ENCODE data around the gene HIVEP2. TPM values are rescaled to one million over a fixed set of nuclear protein-coding genes. Genes with fewer than 3 reads are reported as not detected.

HIVEP2 gene, protein sequence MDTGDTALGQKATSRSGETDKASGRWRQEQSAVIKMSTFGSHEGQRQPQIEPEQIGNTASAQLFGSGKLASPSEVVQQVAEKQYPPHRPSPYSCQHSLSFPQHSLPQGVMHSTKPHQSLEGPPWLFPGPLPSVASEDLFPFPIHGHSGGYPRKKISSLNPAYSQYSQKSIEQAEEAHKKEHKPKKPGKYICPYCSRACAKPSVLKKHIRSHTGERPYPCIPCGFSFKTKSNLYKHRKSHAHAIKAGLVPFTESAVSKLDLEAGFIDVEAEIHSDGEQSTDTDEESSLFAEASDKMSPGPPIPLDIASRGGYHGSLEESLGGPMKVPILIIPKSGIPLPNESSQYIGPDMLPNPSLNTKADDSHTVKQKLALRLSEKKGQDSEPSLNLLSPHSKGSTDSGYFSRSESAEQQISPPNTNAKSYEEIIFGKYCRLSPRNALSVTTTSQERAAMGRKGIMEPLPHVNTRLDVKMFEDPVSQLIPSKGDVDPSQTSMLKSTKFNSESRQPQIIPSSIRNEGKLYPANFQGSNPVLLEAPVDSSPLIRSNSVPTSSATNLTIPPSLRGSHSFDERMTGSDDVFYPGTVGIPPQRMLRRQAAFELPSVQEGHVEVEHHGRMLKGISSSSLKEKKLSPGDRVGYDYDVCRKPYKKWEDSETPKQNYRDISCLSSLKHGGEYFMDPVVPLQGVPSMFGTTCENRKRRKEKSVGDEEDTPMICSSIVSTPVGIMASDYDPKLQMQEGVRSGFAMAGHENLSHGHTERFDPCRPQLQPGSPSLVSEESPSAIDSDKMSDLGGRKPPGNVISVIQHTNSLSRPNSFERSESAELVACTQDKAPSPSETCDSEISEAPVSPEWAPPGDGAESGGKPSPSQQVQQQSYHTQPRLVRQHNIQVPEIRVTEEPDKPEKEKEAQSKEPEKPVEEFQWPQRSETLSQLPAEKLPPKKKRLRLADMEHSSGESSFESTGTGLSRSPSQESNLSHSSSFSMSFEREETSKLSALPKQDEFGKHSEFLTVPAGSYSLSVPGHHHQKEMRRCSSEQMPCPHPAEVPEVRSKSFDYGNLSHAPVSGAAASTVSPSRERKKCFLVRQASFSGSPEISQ (N-terminal part only)
- total RNA-seq, result 31.8 and 31.9 TPM in 2 replicates
- total RNA-seq (2013), result 20.9 TPM
- polyA plus RNA-seq, result 5.8 and 6.3 TPM in 2 replicates
- 20.6 and 34.0 TPM in 2 replicates for polyA minus RNA-seq

DNA sequence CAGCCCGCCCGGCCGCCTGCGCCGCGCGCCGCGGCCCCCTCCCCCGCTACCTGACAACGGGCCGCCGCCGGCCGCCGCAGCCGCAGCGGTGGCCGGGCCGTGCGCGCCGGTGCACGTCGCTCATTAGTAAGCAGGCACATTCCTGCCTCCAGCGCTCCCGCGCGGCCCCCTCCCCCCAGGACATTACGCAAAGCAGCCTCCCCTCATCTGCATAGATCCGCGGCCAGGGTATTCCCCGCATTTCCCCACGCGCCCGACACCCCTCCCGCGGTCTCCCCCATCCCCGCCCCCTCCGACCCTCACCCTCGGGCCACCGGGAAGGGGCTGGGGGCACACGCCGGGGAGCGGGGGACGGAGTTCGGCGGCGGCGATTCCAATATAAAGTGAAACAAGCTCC is at the start of gene HIVEP2:
Gene HIVEP2, minus strand, starts transcription at position 128 of the 397 bp plus-strand sequence. CDS start 170,438 bp downstream, outside the sequence.
- H3K27ac Mint-ChIP-seq, result peak within 1 kb of the TSS; percentile 99
- peak within 1 kb of the TSS; percentile 54 for H2AFZ ChIP-seq (ENCODE audit: insufficient read depth, low read depth, low read length, poor library complexity, severe bottlenecking)
- TF ChIP-seq, protein P1, sequence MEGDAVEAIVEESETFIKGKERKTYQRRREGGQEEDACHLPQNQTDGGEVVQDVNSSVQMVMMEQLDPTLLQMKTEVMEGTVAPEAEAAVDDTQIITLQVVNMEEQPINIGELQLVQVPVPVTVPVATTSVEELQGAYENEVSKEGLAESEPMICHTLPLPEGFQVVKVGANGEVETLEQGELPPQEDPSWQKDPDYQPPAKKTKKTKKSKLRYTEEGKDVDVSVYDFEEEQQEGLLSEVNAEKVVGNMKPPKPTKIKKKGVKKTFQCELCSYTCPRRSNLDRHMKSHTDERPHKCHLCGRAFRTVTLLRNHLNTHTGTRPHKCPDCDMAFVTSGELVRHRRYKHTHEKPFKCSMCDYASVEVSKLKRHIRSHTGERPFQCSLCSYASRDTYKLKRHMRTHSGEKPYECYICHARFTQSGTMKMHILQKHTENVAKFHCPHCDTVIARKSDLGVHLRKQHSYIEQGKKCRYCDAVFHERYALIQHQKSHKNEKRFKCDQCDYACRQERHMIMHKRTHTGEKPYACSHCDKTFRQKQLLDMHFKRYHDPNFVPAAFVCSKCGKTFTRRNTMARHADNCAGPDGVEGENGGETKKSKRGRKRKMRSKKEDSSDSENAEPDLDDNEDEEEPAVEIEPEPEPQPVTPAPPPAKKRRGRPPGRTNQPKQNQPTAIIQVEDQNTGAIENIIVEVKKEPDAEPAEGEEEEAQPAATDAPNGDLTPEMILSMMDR (IDR thresholded peaks at IDR 0.05), result no peak
- TF ChIP-seq EZH2 (IDR thresholded peaks at IDR 0.05; ENCODE audit: borderline replicate concordance, insufficient read depth, low read depth, low read length, poor library complexity, severe bottlenecking), result no peak
- DNase-seq (peak; percentile 87), ATAC-seq (ENCODE audit: low read depth) (peak; percentile 25)
- peaks cover 53% of the 10 kb centered on the region for H3K79me2 ChIP-seq (ENCODE audit: control insufficient read depth, insufficient read depth, low read length)
- H3K36me3 ChIP-seq (replicated peaks in 1 of 2; ENCODE audit: control extremely low read depth in 1 of 2, control insufficient read depth in 1 of 2, extremely low read depth in 1 of 2, insufficient read depth in 2 of 2, low read length in 1 of 2), result no peaks in the 10 kb centered on the region
- H3K9me3 ChIP-seq (ENCODE audit: control extremely low read depth in 1 of 3, control insufficient read depth in 2 of 3, insufficient read depth in 1 of 3, low read length in 2 of 3), result no peaks in the 10 kb centered on the region
- H3K27ac ChIP-seq (ENCODE audit: low read length in 2 of 2), result peak within 1 kb of the TSS; percentile 100
- H3K4me3 Mint-ChIP-seq, result peak within 1 kb of the TSS; percentile 99
- intact Hi-C loops (cut with micrococcal nuclease), result no loop called here
- peak within 1 kb of the TSS; percentile 85 to 96 (median 90) for H3K4me3 ChIP-seq (ENCODE audit: control extremely low read depth in 1 of 5, extremely low read depth in 1 of 5, insufficient read depth in 1 of 5, low read depth in 2 of 5, low read length in 4 of 5)
- ChIA-PET POLR2A (interaction anchor here (0.7 to 2.7 kb wide), 5 partner anchors 10 to 115 kb away, joined by 3 to 21 read pairs (median 4); partner anchors contain the start of gene AIG1), CTCF (no interaction called here)
- under 1% methylated on average over 47 of the region's 50 CpGs for WGBS (ENCODE audit: insufficient coverage)
- peak within 1 kb of the TSS; percentile 99 for H3K9ac ChIP-seq (ENCODE audit: low read length)
- H3K4me2 ChIP-seq (replicated peaks; ENCODE audit: low read depth, low read length, poor library complexity, severe bottlenecking), result peak within 1 kb of the TSS; percentile 93
- H4K20me1 ChIP-seq (ENCODE audit: control insufficient read depth, insufficient read depth, low read length, poor library complexity, severe bottlenecking), result no peaks in the 10 kb centered on the region
- H3K27me3 Mint-ChIP-seq, result no peaks in the 10 kb centered on the region
- H3K4me1 Mint-ChIP-seq, result peaks cover 50% of the 10 kb centered on the region
- no peaks in the 10 kb centered on the region for H3K9me3 Mint-ChIP-seq (ENCODE audit: insufficient read depth)
- no peaks in the 10 kb centered on the region for H3K27me3 ChIP-seq (replicated peaks in 1 of 4; ENCODE audit: control extremely low read depth in 1 of 4, control insufficient read depth in 3 of 4, insufficient read depth in 4 of 4, low read length in 3 of 4)
- H3K4me1 ChIP-seq (ENCODE audit: control insufficient read depth in 2 of 2, insufficient read depth in 2 of 2, low read length in 2 of 2), result peaks cover 19 to 29% of the 10 kb centered on the region in 2 donors
